ENCODE data around the gene PRKCE. TPM values are rescaled to one million over a fixed set of nuclear protein-coding genes. Genes with fewer than 3 reads are reported as not detected.

PRKCE gene
- total RNA-seq, 1 donor from 2014 or later, result 24.2 TPM

DNA sequence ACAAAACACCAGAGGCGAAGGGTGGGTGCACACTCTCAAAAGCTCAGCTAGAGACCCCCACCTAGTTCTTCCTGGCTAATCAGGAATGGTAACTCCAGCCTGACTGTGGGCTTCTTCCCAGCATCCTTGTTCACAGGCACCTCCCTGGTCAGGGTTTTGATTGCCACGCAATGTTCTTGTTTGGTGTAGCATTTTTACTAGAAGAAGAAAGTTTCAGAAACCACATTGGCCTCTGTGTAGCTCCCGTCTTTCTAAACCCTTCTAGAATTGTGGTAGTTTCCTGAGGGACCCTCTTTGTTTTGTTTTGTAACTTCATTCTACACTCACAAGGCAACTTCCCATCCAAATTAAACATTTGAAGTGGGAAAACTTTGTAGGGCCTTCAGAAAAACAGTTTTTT is 391.2 kb downstream of the PRKCE start:
- H3K36me3 Mint-ChIP-seq (ENCODE audit: low read depth, unreplicated experiment), result peaks cover 4% of the 10 kb centered on the region
- TF ChIP-seq, protein P1, sequence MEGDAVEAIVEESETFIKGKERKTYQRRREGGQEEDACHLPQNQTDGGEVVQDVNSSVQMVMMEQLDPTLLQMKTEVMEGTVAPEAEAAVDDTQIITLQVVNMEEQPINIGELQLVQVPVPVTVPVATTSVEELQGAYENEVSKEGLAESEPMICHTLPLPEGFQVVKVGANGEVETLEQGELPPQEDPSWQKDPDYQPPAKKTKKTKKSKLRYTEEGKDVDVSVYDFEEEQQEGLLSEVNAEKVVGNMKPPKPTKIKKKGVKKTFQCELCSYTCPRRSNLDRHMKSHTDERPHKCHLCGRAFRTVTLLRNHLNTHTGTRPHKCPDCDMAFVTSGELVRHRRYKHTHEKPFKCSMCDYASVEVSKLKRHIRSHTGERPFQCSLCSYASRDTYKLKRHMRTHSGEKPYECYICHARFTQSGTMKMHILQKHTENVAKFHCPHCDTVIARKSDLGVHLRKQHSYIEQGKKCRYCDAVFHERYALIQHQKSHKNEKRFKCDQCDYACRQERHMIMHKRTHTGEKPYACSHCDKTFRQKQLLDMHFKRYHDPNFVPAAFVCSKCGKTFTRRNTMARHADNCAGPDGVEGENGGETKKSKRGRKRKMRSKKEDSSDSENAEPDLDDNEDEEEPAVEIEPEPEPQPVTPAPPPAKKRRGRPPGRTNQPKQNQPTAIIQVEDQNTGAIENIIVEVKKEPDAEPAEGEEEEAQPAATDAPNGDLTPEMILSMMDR (IDR thresholded peaks at IDR 0.05; ENCODE audit: unreplicated experiment), result no peak
- H3K27ac Mint-ChIP-seq (ENCODE audit: unreplicated experiment), result no peak overlapping the region
- H3K4me3 Mint-ChIP-seq (ENCODE audit: unreplicated experiment), result no peak overlapping the region
- H3K27me3 Mint-ChIP-seq (ENCODE audit: unreplicated experiment), result peaks cover 2% of the 10 kb centered on the region
- no peak for DNase-seq (ENCODE audit: low spot score)
- peaks cover 37% of the 10 kb centered on the region for H3K4me1 Mint-ChIP-seq (ENCODE audit: unreplicated experiment)
- no peaks in the 10 kb centered on the region for H3K9me3 Mint-ChIP-seq (ENCODE audit: unreplicated experiment)

DNA sequence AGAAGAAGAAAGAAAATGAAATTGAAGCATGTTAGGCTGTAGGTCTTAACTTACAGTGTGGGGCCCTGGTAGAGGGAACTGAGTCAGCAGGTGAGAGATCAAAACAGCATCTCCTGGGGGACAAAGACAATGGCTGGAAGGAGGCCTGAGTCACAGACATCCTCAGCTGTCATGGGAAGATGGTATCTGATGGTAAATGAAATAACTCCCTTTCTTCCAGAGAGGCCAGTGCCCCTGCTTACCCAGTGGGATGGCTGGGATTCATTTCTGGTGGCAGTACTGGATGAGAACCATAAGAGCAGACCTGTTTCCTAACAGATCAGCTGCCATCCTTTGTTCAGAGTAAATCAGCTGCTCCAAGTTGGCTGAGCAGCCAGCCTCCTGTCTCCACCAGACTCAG is 394.4 kb downstream of the PRKCE start:
- Mint-ChIP-seq H3K4me1 (ENCODE audit: unreplicated experiment) (peaks cover 37% of the 10 kb centered on the region), H3K27me3 (ENCODE audit: unreplicated experiment) (peaks cover 2% of the 10 kb centered on the region), H3K9me3 (ENCODE audit: unreplicated experiment) (no peaks in the 10 kb centered on the region), H3K36me3 (ENCODE audit: low read depth, unreplicated experiment) (peaks cover 4% of the 10 kb centered on the region), H3K4me3 (ENCODE audit: unreplicated experiment) (no peak overlapping the region), H3K27ac (ENCODE audit: unreplicated experiment) (no peak overlapping the region)
- TF ChIP-seq, protein P1 (IDR thresholded peaks at IDR 0.05; ENCODE audit: unreplicated experiment), result no peak
- no peak for DNase-seq (ENCODE audit: low spot score)

DNA sequence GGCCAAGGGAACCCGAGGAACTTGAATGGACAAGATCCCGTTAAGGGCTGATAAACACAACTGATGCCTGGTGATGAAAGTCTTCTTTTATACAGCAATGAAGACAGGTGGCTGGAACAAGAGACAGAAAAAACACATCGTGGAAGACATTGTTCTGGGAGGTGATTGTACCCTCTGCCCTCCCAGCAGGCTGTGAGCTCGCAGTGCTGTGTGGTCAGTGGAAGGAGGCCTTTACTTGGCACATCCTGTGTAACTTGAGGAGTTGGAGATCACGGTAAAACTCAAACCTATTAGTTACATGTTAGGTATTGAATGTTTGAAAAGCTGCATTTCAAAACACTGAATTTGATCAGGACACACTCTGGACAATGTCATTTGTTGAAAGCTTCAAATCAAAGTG is 395.8 kb downstream of the PRKCE start:
- Mint-ChIP-seq H3K36me3 (ENCODE audit: low read depth, unreplicated experiment) (peaks cover 11% of the 10 kb centered on the region), H3K9me3 (ENCODE audit: unreplicated experiment) (no peaks in the 10 kb centered on the region), H3K4me3 (ENCODE audit: unreplicated experiment) (no peak overlapping the region), H3K27me3 (ENCODE audit: unreplicated experiment) (peaks cover 2% of the 10 kb centered on the region), H3K4me1 (ENCODE audit: unreplicated experiment) (peaks cover 43% of the 10 kb centered on the region), H3K27ac (ENCODE audit: unreplicated experiment) (no peak overlapping the region)
- DNase-seq (ENCODE audit: low spot score), result no peak
- TF ChIP-seq, protein P1 (IDR thresholded peaks at IDR 0.05; ENCODE audit: unreplicated experiment), result no peak

DNA sequence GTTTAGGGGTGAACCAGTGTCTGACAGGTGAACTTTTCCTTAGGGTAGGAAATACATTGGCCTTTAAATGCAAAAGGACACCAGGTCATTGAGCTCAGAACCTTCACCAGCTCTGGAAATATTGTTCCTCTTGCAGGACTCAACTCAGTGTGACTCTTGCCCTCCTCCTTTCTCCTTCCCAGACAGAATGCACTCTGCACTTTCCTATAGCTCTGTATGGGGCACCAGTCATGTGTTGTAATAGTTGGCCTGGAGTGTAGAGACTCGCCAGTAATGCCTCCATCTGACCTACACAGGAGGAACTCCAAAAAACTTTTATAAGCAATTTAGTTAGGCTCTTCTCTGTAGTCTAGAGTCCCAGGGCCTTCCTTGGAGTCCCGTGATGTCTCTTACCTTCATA is 397.2 kb downstream of the PRKCE start:
- Mint-ChIP-seq H3K27me3 (ENCODE audit: unreplicated experiment) (peaks cover 2% of the 10 kb centered on the region), H3K9me3 (ENCODE audit: unreplicated experiment) (no peaks in the 10 kb centered on the region), H3K27ac (ENCODE audit: unreplicated experiment) (no peak overlapping the region), H3K4me1 (ENCODE audit: unreplicated experiment) (peaks cover 36% of the 10 kb centered on the region), H3K4me3 (ENCODE audit: unreplicated experiment) (no peak overlapping the region), H3K36me3 (ENCODE audit: low read depth, unreplicated experiment) (peaks cover 11% of the 10 kb centered on the region)
- TF ChIP-seq, protein P1 (IDR thresholded peaks at IDR 0.05; ENCODE audit: unreplicated experiment), result no peak
- no peak for DNase-seq (ENCODE audit: low spot score)

DNA sequence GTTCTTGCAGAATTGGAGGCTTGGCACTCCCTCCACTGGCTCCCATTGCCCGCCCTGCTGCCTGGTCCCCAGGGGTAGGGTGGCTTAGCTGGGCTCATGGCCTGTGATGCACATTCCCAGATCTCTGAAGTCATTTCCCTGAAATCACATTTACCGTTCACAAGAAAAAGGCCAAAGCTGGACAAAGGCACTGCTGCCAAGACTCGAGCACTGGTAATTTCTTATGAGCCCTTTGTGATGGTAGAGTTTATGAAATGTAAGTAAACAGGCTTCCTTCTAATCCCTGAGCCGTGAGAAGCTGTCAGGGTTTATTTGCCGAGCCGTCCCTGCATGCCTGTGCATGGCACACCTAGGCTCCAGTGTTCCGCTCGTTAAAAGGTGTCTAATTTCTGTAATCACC is 398.6 kb downstream of the PRKCE start:
- Mint-ChIP-seq H3K4me1 (ENCODE audit: unreplicated experiment) (peaks cover 36% of the 10 kb centered on the region), H3K27ac (ENCODE audit: unreplicated experiment) (no peak overlapping the region), H3K36me3 (ENCODE audit: low read depth, unreplicated experiment) (peaks cover 16% of the 10 kb centered on the region), H3K27me3 (ENCODE audit: unreplicated experiment) (peaks cover 2% of the 10 kb centered on the region), H3K9me3 (ENCODE audit: unreplicated experiment) (no peaks in the 10 kb centered on the region), H3K4me3 (ENCODE audit: unreplicated experiment) (no peak overlapping the region)
- TF ChIP-seq, protein P1 (IDR thresholded peaks at IDR 0.05; ENCODE audit: unreplicated experiment), result no peak
- no peak for DNase-seq (ENCODE audit: low spot score)

Measured in endothelial cell (in vitro differentiated cells).